Stimulated activated CD8-positive, alpha-beta memory T cell treated with anti-CD3 and anti-CD28 coated beads, Interleukin-4, amount 100 ng/mL, for 48 hours (primary cell): ENCODE data around the gene UST.

Experiments used
- DNase-seq: peaks from one replicate; pipeline ENCODE4 v3.0.0-alpha.2; 2020

Gene UST

GRCh38 chr6:149075616-149076354 lies 329.0 kb downstream of the UST start:
- no peak for DNase-seq

DNA sequence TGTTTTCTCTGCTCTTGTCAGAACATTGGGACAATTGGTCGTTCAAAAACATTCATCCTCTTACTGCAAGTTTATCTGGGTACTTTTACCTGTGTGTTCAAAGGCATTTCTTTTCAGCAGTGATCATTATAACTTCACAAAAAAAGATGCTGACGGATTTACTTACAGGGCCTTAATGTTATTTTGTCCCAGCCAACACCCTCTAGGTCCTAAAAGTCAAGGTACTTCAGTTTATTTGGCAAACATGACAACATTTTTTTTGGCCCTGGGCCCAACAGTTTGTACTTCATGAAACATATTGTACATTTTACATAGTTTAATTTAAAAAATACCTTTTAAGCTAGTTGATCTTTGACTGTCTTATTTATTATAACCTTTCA lies 329.5 kb downstream of the UST start:
- DNase-seq = no peak

GRCh38 chr6:149077208-149077607 lies 330.4 kb downstream of the UST start:
- DNase-seq = no peak

DNA sequence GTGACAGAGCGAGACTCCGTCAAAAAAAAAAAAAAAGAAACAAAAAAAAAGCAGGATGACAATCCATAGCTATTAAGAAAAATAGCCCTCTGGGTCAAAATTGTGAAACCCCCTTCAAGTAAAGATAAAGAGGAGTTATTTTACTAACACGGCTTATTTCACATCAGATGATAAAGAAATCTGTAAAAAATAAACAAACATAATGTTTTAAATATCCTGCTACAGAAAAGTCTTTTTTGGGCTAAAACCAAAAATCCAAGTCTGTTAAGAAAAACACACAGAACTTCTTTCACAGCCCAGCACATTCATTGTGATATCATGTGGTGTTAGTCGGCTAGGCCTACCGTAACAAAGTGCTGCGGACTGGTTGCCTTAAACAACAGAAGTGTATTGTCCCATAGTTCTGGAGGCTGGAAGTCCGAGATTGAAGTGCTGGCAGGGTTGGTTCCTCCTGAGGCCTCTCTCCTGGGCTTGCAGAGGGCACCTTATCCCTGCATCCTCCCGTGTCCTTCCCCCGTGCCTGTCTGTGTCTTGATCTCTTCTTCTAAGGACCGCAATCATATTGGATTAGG lies 331.5 kb downstream of the UST start:
- no peak for DNase-seq

DNA sequence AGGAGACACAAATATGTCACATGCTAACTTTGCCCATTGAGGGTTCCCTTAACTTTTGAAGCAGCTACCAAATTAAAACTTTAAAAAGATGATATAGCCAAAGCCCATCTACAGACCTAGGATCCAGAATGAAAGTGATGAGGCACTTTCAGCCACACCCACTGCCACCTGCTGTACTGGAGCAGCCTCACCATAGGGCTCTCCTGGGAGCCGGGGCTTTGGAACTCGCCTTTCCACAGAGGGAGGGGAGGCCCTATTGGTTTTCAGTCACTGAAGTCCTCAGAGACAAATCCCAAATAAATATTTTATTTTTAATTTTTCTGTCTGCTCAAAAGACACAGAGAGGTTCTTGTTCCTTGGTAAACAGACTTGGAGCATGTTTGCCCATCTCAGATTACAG lies 332.6 kb downstream of the UST start:
- DNase-seq = no peak

- DNase-seq = no peak
Observed at GRCh38 chr6:149079911-149080491, 333.2 kb downstream of the UST start.

DNA sequence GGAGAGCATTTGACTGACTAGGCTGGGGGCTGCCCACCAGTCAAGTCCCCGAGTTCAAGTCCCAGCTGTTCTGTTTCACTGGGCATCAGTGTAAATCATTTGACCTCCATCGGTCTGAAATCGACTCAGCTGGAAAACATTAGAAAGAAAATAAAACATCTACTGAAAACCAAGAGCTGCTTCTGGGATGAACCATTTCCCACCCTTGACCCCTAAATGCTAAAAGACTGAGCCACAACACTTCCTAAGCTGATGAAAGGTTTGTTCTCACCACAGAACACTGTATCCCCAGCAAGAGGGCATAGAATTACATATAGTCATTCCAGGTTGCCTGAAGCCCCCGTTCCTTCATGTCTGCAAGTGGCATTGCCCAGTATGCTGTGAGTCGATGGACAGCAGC lies 333.7 kb downstream of the UST start:
- no peak for DNase-seq

DNA sequence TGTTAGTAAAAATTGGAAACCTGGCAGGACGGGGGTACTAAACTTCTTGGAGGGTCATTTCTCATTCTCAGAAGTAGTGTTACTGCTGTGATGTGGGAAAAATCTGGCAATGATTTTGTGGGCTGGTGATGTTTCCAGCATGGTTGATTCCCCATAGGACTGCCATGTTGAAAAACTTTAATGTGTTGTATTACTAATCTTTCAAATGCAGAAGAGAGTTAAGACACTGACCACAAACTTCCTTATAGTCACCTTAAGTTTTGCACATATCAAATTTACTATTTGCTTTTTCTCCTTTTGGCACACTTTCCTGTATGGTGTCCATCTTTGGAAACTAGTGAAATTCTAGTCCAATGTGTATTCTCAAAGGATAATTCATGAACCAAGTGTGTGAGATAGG lies 334.5 kb downstream of the UST start:
- no peak for DNase-seq

DNA sequence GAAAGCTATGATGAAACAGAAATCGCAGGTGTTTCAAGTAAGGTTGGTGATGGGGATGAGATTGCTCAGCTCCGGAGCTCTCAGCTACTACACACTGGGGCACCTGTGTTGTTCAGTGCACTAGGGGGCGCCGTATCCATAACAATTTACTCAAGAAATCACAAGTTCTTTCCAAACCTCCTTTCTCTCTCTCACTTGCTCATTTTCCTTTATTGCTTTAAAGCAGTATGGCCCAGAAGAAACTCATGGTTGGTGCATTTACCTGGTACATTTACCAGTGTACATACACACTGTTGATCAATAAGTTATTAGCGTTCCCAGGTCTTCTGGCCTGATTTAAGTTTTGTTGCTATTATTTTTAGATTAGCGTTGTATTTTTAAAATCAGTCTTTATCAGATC lies 335.5 kb downstream of the UST start:
- peak; percentile 90 for DNase-seq

GRCh38 chr6:149084026-149084425 lies 337.2 kb downstream of the UST start:
- DNase-seq = no peak

- no peak for DNase-seq
Observed at GRCh38 chr6:149084808-149085556, 338.2 kb downstream of the UST start.

GRCh38 chr6:149085557-149085938 lies 338.7 kb downstream of the UST start:
- no peak for DNase-seq

DNA sequence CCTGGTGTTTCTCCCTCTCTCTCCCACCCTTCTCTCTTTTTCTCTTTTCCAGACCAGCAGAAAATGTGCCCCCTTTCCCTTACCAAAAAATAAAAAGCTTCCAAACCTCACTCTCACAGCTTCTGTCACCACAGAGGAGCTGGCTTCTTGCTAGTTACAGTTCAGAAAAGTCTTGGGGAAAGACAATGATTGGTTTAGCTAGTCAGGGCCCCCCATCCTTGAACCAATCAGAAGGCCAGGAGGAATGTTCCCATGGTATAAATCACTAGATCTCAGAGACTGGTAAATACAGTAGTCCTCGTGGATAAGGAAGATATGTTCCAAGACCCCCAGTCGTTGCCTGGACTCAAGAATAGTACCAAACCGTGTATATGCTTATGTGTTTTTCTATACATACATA lies 339.5 kb downstream of the UST start:
- DNase-seq = no peak

DNA sequence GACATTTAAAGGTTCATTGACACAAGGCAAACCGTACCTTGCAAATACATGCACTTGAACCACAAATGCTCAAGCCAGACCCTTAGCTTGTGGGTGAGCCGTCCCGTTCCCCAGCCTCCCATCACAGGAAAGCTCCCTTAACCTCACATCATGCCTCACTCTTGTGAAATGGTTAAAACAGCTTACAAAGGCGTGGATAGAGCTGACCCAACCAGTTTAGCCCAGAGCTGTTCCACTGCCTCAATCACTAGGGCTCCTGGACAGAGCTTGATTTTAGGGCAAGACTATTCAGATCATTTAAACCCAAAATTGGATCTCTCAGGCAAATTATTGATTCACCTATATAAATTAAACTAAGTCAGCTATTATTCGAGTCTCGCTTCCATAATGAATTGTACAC lies 341.1 kb downstream of the UST start:
- DNase-seq = no peak

GRCh38 chr6:149088361-149088760 lies 341.5 kb downstream of the UST start:
- DNase-seq = no peak

DNA sequence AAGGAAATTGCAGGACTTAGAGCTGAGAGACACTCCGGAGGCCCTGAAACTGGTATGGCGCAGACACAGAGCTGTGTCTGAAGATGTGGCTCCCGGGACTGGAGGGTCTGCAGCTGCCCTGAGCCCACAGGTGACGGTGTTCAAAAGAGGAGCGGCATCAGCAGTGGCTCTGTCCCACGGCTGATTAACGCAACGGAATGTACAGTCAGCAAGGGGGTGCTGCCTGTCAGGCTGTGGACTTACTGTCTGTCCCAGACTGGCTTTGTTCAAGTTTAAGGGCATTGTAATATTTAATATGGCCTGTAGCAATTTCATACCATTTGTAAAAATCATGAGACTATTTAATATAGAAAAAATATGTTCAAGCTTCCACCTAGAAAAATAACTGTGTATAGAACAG lies 342.7 kb downstream of the UST start:
- no peak for DNase-seq

DNA sequence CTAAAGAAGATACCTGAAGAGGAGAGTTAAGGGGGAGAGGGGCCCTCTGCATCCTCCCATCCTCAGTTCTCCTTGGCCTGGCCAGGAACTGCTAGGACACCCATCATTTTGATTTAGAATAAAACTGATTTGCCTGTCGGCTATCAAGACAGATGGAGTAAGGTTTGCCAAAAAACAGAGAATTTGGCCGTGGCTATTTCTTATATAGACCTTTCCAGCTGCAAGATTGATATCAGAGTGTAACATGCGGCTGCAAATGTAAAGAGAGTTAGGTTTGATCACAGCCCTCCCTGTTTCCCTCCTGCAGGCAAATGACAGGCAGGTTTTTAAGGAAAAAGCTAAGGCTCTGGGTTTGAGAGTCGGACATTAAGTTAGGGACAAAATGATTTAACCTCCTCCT lies 344.1 kb downstream of the UST start:
- DNase-seq = no peak

DNA sequence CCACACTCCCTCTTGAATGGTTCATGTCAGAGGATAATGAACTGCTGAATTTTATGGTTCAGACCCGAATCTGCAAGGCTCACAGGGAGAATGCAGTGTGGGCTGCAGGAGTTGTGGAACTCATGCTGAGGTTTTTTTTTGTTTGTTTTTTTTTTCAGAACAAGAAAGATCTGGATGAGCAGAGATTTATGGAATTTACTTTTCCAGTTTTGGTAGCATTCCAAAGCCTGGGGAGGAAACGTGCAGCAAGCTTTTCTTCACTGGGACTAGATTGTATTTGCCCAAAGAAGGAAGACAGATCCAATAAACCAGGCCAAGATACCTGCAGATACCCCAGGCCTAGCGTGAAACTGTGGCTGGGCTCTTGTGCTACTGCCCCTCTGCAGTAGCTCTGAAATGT lies 346.8 kb downstream of the UST start:
- DNase-seq = no peak

DNA sequence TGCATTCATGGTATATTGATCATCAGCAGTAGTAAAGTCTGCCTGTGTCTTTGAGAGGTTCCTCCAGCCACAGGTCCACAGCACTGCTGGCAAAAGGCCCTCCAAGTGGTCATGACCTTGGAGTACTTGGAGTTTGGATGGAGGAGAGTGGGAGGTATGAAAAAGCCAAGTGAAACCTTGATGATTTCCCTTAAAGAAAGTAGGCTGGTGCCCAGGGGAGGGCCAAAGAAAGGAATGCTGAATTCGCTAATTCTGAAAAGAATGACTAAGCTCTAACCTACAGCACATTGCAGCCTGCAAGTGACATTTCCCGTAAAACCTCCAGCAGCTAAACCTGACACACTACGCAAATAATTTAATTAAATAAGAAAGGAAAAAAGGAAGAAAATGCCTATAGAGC lies 347.3 kb downstream of the UST start:
- no peak for DNase-seq

DNA sequence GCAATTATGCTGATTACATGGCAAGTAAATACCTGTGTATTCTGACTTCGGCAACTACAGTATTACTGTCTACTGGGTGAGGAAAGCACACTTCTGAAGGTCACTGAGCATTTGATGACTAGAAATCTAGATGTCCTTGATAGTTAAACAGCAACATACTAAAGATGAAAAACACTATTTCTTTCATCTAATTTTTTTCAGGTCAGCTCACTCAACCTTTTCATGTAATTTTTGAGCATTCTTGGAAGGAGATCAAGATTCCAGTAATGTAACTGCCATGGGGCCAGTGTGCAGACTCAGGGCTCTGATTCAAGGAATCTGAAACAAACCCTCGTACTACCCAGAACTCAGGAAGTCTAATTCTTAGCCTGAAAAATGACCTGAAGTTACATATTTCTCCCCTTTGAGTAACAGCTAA lies 348.1 kb downstream of the UST start:
- DNase-seq = no peak

DNA sequence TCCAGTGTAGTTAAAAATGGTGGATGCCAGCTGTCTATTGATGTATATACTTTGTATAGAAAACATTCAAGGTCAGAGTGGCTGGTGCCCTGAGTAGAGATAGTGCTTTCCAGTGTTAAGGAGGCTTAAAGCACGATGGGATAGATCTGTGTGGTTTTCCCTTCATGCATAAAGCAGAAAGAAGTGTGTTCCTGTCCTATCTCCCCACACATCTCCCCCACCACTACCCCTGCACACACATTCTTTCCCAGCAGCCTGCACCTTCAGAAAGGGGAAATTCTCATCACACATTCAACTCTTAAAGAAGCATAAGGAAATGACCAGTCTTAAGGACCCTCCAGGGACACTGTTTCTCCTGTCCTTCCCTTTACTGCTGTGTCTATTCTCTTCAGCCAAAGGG lies 349.0 kb downstream of the UST start:
- DNase-seq = no peak

DNA sequence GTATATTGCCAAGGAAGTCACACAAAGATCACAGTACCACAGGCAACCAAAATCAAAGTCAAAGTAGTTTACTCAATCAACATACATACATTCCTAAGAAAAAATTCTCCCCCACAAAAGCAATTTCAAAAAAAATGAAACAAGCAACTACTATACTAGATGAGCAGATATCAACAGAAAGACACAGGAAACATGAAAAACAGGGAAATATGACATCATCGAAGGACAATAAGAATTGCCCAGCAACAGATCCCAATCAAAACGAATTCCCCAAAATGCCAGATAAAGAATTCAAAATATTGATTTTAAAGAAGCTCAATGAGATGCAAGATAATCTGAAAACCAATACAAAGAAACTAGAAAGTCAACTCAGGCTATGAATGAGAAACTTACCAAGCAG lies 351.0 kb downstream of the UST start:
- no peak for DNase-seq

DNA sequence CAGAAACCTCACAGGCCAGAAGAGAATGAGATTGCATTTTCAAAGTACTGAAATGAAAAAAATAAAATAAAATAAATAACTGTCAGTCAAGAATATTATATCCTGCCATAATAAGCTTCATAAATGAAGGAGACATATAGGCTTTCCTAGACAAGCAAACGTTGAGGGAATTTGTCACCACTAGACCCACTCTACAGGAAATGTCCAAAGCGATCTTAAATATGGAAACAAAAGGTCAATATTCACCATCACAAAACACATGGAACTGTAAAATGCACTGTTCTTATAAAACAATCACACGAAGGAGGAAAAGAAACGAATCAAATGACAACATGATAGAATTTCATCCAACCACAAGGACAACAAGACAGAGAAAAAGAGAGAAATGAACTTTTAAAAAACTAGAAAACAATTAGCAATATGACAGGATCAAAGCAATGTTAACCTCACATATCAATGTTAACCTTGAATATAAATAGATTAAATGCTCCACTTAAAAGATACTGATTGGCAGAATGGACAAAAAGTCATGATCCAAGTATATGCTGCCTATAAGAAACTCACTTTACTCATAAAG lies 352.0 kb downstream of the UST start:
- DNase-seq = no peak

GRCh38 chr6:149102324-149102723 lies 355.5 kb downstream of the UST start:
- DNase-seq = no peak
